GM18505 (cell line): ENCODE results near the gene POFUT2.
"Not testable (repeated sequence)": the region's sequence is repeated elsewhere in the genome, so short reads cannot be mapped to it uniquely, and the experiment has no call there.

Source experiments
- ATAC-seq: cut with Tn5 transposase; IDR thresholded peaks from one replicate; pipeline ENCODE4 v1.9.1; 2021; ENCODE audit not compliant: unreplicated experiment
- POLR2A ChIP-seq: IDR thresholded peaks from 4 replicates; pipeline ENCODE4 v1.6.1; 2011; ENCODE audit warnings: borderline replicate concordance; ENCODE audit not compliant: insufficient read depth, insufficient read length; ENCODE audit errors: extremely low read depth

The POFUT2 gene

GRCh38 chr21:45322231-45322959 is 34.7 kb upstream of the POFUT2 start:
- ATAC-seq = no peak
- TF ChIP-seq POLR2A = no peak

GRCh38 chr21:45320261-45321025 is 32.7 kb upstream of the POFUT2 start:
- no peak for TF ChIP-seq POLR2A
- ATAC-seq = no peak

- no peak for TF ChIP-seq POLR2A
- no peak for ATAC-seq
These were observed 31.9 kb upstream of the POFUT2 start for GRCh38 chr21:45319461-45320211.

GRCh38 chr21:45318556-45319404 is 31.1 kb upstream of the POFUT2 start:
- TF ChIP-seq POLR2A = no peak
- ATAC-seq = no peak

- no peak for ATAC-seq
- TF ChIP-seq POLR2A = no peak
These were observed 30.5 kb upstream of the POFUT2 start for GRCh38 chr21:45318146-45318555.

- TF ChIP-seq POLR2A = no peak
- ATAC-seq = no peak
These were observed 29.9 kb upstream of the POFUT2 start for GRCh38 chr21:45317398-45318145.

- ATAC-seq = no peak
- no peak for TF ChIP-seq POLR2A
These were observed 29.2 kb upstream of the POFUT2 start for GRCh38 chr21:45316871-45317397.

- ATAC-seq = not testable (repeated sequence)
These were observed 28.2 kb upstream of the POFUT2 start for GRCh38 chr21:45315676-45316470.

GRCh38 chr21:45313682-45314081 is 26.0 kb upstream of the POFUT2 start:
- ATAC-seq = no peak
- TF ChIP-seq POLR2A = no peak

GRCh38 chr21:45313015-45313414 is 25.3 kb upstream of the POFUT2 start:
- no peak for ATAC-seq
- no peak for TF ChIP-seq POLR2A

- no peak for TF ChIP-seq POLR2A
- no peak for ATAC-seq
These were observed 24.6 kb upstream of the POFUT2 start for GRCh38 chr21:45312296-45312695.
